ENCODE data around the gene PLIN3. TPM values are rescaled to one million over a fixed set of nuclear protein-coding genes. Genes with fewer than 3 reads are reported as not detected.

Gene PLIN3
- total and polyA plus RNA-seq, 9 of the 15 experiments (the other 6 are each of a cell fraction or from before 2014, with no cell fraction given): 7.5 to 75.6 (median 43.1) TPM

DNA sequence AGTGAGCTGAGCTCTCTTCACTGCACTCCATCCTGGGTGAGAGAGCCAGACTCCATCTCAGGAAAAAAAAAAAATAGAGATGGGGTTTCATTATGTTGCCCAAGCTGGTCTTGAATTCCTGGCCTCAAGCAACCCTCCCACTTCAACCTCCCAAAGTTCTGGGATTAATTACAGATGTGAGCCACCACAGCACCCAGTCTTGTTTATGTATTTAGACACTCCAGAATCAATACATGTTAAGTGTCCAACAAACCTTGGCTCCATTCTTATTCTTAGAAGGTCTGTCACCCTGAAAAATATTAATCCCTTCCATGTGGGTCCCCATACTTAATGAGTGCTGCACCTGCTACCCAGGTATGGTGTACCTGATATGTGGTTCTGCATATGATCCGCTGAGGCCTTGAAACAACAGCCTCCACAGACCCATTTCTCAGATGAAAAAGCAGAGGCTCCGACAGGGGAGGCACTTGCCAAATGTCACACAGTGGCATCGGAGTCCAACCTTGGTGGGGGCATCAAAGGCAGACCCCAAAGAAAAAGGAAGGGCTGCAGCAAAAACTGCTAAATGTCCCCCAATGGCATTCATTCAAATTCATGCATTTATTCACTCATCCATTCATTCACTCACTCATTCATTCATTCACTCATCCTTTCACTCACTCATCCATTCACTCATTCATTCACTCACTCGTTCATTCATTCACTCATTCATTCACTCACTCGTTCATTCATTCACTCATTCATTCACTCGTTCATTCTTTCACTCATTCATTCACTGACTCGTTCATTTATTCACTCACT is 52.6 kb downstream of the PLIN3 start (continued):
- TF ChIP-seq CHD4 (IDR thresholded peaks at IDR 0.05; ENCODE audit: insufficient read depth, insufficient replicate concordance, low read depth, low read length, poor library complexity, severe bottlenecking) (peak; percentile 89), HMG20A (CRISPR knock-in tag; conservative IDR thresholded peaks at IDR 0.05) (no peak), CC2D1A (IDR thresholded peaks at IDR 0.05) (0 out of 2 replicates have a peak, but pooled peaks have one; percentile 18), PHB2 (IDR thresholded peaks at IDR 0.05; ENCODE audit: low read depth) (0 out of 2 replicates have a peak, but pooled peaks have one; percentile 13), ZNF75A (CRISPR knock-in tag; IDR thresholded peaks at IDR 0.05) (no peak), TSC22D4 (tag; IDR thresholded peaks at IDR 0.05) (peak; percentile 100), CEBPB (tag; IDR thresholded peaks at IDR 0.05) (no peak), PCBP2 (IDR thresholded peaks at IDR 0.05; ENCODE audit: low read depth, low read length, poor library complexity, severe bottlenecking) (no peak)
- TF ChIP-seq, protein P1, sequence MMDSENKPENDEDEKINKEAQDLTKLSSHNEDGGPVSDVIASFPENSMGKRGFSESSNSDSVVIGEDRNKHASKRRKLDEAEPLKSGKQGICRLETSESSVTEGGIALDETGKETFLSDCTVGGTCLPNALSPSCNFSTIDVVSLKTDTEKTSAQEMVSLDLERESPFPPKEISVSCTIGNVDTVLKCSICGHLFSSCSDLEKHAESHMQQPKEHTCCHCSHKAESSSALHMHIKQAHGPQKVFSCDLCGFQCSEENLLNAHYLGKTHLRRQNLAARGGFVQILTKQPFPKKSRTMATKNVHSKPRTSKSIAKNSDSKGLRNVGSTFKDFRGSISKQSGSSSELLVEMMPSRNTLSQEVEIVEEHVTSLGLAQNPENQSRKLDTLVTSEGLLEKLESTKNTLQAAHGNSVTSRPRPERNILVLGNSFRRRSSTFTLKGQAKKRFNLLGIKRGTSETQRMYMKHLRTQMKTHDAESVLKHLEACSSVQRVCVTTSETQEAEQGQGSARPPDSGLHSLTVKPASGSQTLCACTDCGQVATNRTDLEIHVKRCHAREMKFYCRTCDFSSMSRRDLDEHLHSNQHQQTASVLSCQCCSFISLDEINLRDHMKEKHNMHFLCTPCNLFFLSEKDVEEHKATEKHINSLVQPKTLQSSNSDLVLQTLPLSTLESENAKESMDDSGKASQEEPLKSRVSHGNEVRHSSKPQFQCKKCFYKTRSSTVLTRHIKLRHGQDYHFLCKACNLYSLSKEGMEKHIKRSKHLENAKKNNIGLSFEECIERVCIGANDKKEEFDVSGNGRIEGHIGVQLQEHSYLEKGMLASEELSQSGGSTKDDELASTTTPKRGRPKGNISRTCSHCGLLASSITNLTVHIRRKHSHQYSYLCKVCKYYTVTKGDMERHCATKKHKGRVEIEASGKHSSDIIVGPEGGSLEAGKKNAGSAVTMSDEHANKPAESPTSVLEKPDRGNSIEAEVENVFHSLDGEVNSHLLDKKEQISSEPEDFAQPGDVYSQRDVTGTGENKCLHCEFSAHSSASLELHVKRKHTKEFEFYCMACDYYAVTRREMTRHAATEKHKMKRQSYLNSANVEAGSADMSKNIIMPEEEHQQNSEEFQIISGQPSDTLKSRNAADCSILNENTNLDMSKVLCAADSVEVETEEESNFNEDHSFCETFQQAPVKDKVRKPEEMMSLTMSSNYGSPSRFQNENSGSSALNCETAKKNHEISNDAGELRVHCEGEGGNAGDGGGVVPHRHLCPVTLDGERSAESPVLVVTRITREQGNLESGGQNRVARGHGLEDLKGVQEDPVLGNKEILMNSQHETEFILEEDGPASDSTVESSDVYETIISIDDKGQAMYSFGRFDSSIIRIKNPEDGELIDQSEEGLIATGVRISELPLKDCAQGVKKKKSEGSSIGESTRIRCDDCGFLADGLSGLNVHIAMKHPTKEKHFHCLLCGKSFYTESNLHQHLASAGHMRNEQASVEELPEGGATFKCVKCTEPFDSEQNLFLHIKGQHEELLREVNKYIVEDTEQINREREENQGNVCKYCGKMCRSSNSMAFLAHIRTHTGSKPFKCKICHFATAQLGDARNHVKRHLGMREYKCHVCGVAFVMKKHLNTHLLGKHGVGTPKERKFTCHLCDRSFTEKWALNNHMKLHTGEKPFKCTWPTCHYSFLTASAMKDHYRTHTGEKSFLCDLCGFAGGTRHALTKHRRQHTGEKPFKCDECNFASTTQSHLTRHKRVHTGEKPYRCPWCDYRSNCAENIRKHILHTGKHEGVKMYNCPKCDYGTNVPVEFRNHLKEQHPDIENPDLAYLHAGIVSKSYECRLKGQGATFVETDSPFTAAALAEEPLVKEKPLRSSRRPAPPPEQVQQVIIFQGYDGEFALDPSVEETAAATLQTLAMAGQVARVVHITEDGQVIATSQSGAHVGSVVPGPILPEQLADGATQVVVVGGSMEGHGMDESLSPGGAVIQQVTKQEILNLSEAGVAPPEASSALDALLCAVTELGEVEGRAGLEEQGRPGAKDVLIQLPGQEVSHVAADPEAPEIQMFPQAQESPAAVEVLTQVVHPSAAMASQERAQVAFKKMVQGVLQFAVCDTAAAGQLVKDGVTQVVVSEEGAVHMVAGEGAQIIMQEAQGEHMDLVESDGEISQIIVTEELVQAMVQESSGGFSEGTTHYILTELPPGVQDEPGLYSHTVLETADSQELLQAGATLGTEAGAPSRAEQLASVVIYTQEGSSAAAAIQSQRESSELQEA (IDR thresholded peaks at IDR 0.05; ENCODE audit: low read depth): no peak
- TF ChIP-seq, protein P2, sequence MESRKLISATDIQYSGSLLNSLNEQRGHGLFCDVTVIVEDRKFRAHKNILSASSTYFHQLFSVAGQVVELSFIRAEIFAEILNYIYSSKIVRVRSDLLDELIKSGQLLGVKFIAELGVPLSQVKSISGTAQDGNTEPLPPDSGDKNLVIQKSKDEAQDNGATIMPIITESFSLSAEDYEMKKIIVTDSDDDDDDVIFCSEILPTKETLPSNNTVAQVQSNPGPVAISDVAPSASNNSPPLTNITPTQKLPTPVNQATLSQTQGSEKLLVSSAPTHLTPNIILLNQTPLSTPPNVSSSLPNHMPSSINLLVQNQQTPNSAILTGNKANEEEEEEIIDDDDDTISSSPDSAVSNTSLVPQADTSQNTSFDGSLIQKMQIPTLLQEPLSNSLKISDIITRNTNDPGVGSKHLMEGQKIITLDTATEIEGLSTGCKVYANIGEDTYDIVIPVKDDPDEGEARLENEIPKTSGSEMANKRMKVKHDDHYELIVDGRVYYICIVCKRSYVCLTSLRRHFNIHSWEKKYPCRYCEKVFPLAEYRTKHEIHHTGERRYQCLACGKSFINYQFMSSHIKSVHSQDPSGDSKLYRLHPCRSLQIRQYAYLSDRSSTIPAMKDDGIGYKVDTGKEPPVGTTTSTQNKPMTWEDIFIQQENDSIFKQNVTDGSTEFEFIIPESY (CRISPR knock-in tag; IDR thresholded peaks at IDR 0.05): no peak

Data from K562 (cell line).